DND-41 (cell line): Measurements from ENCODE around the gene FBN3.

Experiments used
- ATAC-seq: fragments of 200-7000 bp; cut with Tn5 transposase; 3 replicates; pipeline ENCODE4 v1.9.1; 2021; ENCODE audit warnings: low read depth; ENCODE audit not compliant: insufficient read depth
- DNase-seq: peaks from one replicate; pipeline ENCODE4 v3.0.0-alpha.2; 2020
- H2AFZ ChIP-seq: 2 replicates; pipeline ENCODE4 v1.6.0; 2012; ENCODE audit warnings: low read depth, low read length
- H3K27ac ChIP-seq: 2 replicates; pipeline ENCODE4 v1.5.1; 2012; ENCODE audit warnings: low read length, inconsistent platforms
- H3K27me3 ChIP-seq: fragments of 200-600 bp; sonication (generic); 2 replicates; pipeline ENCODE4 v1.6.0; 2012; ENCODE audit warnings: low read length, mild to moderate bottlenecking, inconsistent platforms; ENCODE audit not compliant: insufficient read depth, poor library complexity
- H3K36me3 ChIP-seq: 2 replicates; pipeline ENCODE4 v1.5.1; 2012; ENCODE audit warnings: low read length, inconsistent platforms; ENCODE audit not compliant: insufficient read depth
- H3K4me1 ChIP-seq: 2 replicates; pipeline ENCODE4 v1.5.1; 2012; ENCODE audit warnings: mild to moderate bottlenecking, low read length; ENCODE audit not compliant: insufficient read depth
- H3K4me2 ChIP-seq: 2 replicates; pipeline ENCODE4 v1.6.0; 2012; ENCODE audit warnings: mild to moderate bottlenecking, moderate library complexity, low read length, inconsistent platforms; ENCODE audit not compliant: insufficient read depth
- H3K4me3 ChIP-seq, 2 experiments: fragments of 200-600 bp in 1 of 2; shearing (Covaris generic) in 1 of 2; 2 replicates each; pipeline ENCODE4 v1.5.1; 2012 to 2016; ENCODE audit warnings: inconsistent platforms in 2 of 2, low read length in 2 of 2, mild to moderate bottlenecking in 2 of 2, low read depth in 1 of 2, moderate library complexity in 1 of 2
- H3K79me2 ChIP-seq: 2 replicates; pipeline ENCODE4 v1.6.0; 2012; ENCODE audit warnings: low read length, inconsistent platforms; ENCODE audit not compliant: insufficient read depth
- H3K9ac ChIP-seq: 2 replicates; pipeline ENCODE4 v1.6.0; 2012; ENCODE audit warnings: low read depth, mild to moderate bottlenecking, inconsistent platforms, low read length, moderate library complexity
- H3K9me3 ChIP-seq: 2 replicates; pipeline ENCODE4 v1.5.1; 2012; ENCODE audit warnings: low read length, moderate library complexity, mild to moderate bottlenecking, inconsistent platforms; ENCODE audit not compliant: insufficient read depth, severe bottlenecking
- H4K20me1 ChIP-seq: 2 replicates; pipeline ENCODE4 v1.6.0; 2012; ENCODE audit warnings: low read length; ENCODE audit not compliant: insufficient read depth
- CTCF ChIP-seq: IDR thresholded peaks from 2 replicates; pipeline ENCODE4 v1.5.1; 2012; ENCODE audit warnings: borderline replicate concordance, low read length, moderate library complexity, mild to moderate bottlenecking; ENCODE audit not compliant: poor library complexity, severe bottlenecking; ENCODE audit errors: extremely low read depth
- EZH2 ChIP-seq: IDR thresholded peaks from 3 replicates; pipeline ENCODE4 v1.6.1; 2012; ENCODE audit warnings: borderline replicate concordance, low read depth, mild to moderate bottlenecking, moderate library complexity, low read length, inconsistent platforms; ENCODE audit not compliant: severe bottlenecking

Gene FBN3

GRCh38 chr19:8044018-8044417, 105.4 kb downstream of the FBN3 start:
- no peak for ATAC-seq
- no peak for DNase-seq
- no peaks in the 10 kb centered on the region for H3K79me2 ChIP-seq
- no peaks in the 10 kb centered on the region for H3K27me3 ChIP-seq
- H3K36me3 ChIP-seq: no peaks in the 10 kb centered on the region
- no peak overlapping the region for H3K9ac ChIP-seq
- no peak overlapping the region for H3K4me2 ChIP-seq
- no peak overlapping the region for H3K27ac ChIP-seq
- no peaks in the 10 kb centered on the region for H3K9me3 ChIP-seq
- H4K20me1 ChIP-seq: no peaks in the 10 kb centered on the region
- no peak overlapping the region for H2AFZ ChIP-seq
- TF ChIP-seq CTCF (no peak), EZH2 (no peak)
- no peaks in the 10 kb centered on the region for H3K4me1 ChIP-seq
- no peak overlapping the region for H3K4me3 ChIP-seq

DNA sequence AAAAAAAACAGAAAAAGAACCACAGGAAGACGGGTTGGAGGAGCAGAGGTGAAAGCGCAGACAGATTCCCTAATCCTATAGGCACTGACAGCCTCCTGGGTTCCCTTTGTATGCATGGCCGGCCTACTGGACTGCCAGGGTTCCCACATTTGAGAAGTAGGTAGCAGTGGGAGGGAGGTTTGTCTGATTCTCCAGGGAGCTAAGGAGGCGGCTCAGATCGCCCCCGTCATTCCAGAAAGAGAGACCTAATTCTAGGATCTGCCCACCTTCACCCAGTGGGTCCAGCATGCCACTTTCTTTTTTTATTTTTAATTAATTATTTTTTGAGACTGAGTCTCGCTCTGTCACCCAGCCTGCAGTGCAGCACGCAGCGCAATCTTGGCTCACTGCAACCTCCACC, 106.5 kb downstream of the FBN3 start:
- no peak for TF ChIP-seq CTCF
- DNase-seq (no peak), ATAC-seq (no peak)
- Histone ChIP-seq H4K20me1 (no peaks in the 10 kb centered on the region), H3K4me2 (no peak overlapping the region), H3K27me3 (no peaks in the 10 kb centered on the region), H3K27ac (no peak overlapping the region), H3K9ac (no peak overlapping the region), H3K9me3 (no peaks in the 10 kb centered on the region), H2AFZ (no peak overlapping the region), H3K79me2 (no peaks in the 10 kb centered on the region), H3K4me3 (no peak overlapping the region), H3K36me3 (no peaks in the 10 kb centered on the region), H3K4me1 (no peaks in the 10 kb centered on the region)

GRCh38 chr19:8041531-8041931, 107.9 kb downstream of the FBN3 start:
- no peaks in the 10 kb centered on the region for H3K36me3 ChIP-seq
- TF ChIP-seq CTCF (no peak), EZH2 (no peak)
- no peak overlapping the region for H2AFZ ChIP-seq
- H4K20me1 ChIP-seq: no peaks in the 10 kb centered on the region
- no peaks in the 10 kb centered on the region for H3K4me1 ChIP-seq
- no peaks in the 10 kb centered on the region for H3K79me2 ChIP-seq
- no peaks in the 10 kb centered on the region for H3K9me3 ChIP-seq
- H3K27me3 ChIP-seq: no peaks in the 10 kb centered on the region
- no peak overlapping the region for H3K4me3 ChIP-seq
- H3K4me2 ChIP-seq: no peak overlapping the region
- ATAC-seq (no peak), DNase-seq (no peak)
- H3K9ac ChIP-seq: no peak overlapping the region
- H3K27ac ChIP-seq: no peak overlapping the region

- no peak for ATAC-seq
- H3K4me1 ChIP-seq: no peaks in the 10 kb centered on the region
- no peaks in the 10 kb centered on the region for H3K9me3 ChIP-seq
Measured at GRCh38 chr19:8039231-8039630, 110.2 kb downstream of the FBN3 start.

More at GRCh38 chr19:8039231-8039630, 110.2 kb downstream of the FBN3 start:
- Histone ChIP-seq H3K9ac (no peak overlapping the region), H3K36me3 (no peaks in the 10 kb centered on the region), H3K79me2 (no peaks in the 10 kb centered on the region), H3K4me2 (no peak overlapping the region), H3K27ac (no peak overlapping the region), H4K20me1 (no peaks in the 10 kb centered on the region), H2AFZ (no peak overlapping the region), H3K27me3 (no peaks in the 10 kb centered on the region), H3K4me3 (no peak overlapping the region)
- no peak for TF ChIP-seq CTCF
- no peak for TF ChIP-seq EZH2
- DNase-seq: no peak
